HG03175 (cell line): Measurements from ENCODE around the gene EPHA4.

ENCODE experiments used
- ATAC-seq: cut with Tn5 transposase; IDR thresholded peaks from one replicate; pipeline ENCODE4 v1.9.1; 2021; ENCODE audit warnings: mild to moderate bottlenecking, moderate library complexity; ENCODE audit not compliant: unreplicated experiment

The EPHA4 gene

GRCh38 chr2:221572219-221572820 is at the start of gene EPHA4:
Gene EPHA4, minus strand, starts transcription at chr2:221572304. Its CDS starts 56 bp downstream, at chr2:221572248.
- ATAC-seq, result peak; percentile 92

GRCh38 chr2:221618007-221618406 is 45.9 kb upstream of the EPHA4 start:
- no peak for ATAC-seq

GRCh38 chr2:221616561-221616960 is 44.5 kb upstream of the EPHA4 start:
- no peak for ATAC-seq

- no peak for ATAC-seq
These were observed 42.2 kb upstream of the EPHA4 start for GRCh38 chr2:221614274-221614673.

GRCh38 chr2:221612800-221613199 is 40.7 kb upstream of the EPHA4 start:
- ATAC-seq, result no peak

GRCh38 chr2:221612161-221612560 is 40.1 kb upstream of the EPHA4 start:
- no peak for ATAC-seq

- ATAC-seq, result no peak
These were observed 38.6 kb upstream of the EPHA4 start for GRCh38 chr2:221610675-221611074.

GRCh38 chr2:221610255-221610654 is 38.2 kb upstream of the EPHA4 start:
- no peak for ATAC-seq

GRCh38 chr2:221608442-221608841 is 36.3 kb upstream of the EPHA4 start:
- no peak for ATAC-seq

- ATAC-seq, result no peak
These were observed 34.3 kb upstream of the EPHA4 start for GRCh38 chr2:221606424-221606823.

- no peak for ATAC-seq
These were observed 33.7 kb upstream of the EPHA4 start for GRCh38 chr2:221605751-221606240.

GRCh38 chr2:221602938-221603337 is 30.8 kb upstream of the EPHA4 start:
- ATAC-seq, result no peak

GRCh38 chr2:221601376-221601775 is 29.3 kb upstream of the EPHA4 start:
- ATAC-seq, result no peak

GRCh38 chr2:221600388-221600787 is 28.3 kb upstream of the EPHA4 start:
- ATAC-seq, result no peak

GRCh38 chr2:221596192-221596591 is 24.1 kb upstream of the EPHA4 start:
- ATAC-seq, result no peak

- no peak for ATAC-seq
These were observed 18.8 kb upstream of the EPHA4 start for GRCh38 chr2:221590861-221591365.

- no peak for ATAC-seq
These were observed 17.6 kb upstream of the EPHA4 start for GRCh38 chr2:221589696-221590095.

- no peak for ATAC-seq
These were observed 16.3 kb upstream of the EPHA4 start for GRCh38 chr2:221588306-221588985.

GRCh38 chr2:221581986-221582385 is 9.9 kb upstream of the EPHA4 start:
- no peak for ATAC-seq

- ATAC-seq, result no peak
These were observed 2.1 kb upstream of the EPHA4 start for GRCh38 chr2:221574231-221574570.

GRCh38 chr2:221573430-221574230 is 1.5 kb upstream of the EPHA4 start:
- ATAC-seq, result peak; percentile 56
